OCI-LY1 (cell line): ENCODE data around the gene MRGPRF.

Experiments used
- H2AFZ ChIP-seq: fragments of 200-600 bp; sonication (generic), shearing (Covaris generic); 2 replicates; pipeline ENCODE4 v1.6.0; 2014; ENCODE audit warnings: antibody characterized with exemption, mild to moderate bottlenecking, low read length
- H3F3A ChIP-seq: fragments of 200-600 bp; sonication (generic), shearing (Covaris generic); 2 replicates; pipeline ENCODE4 v1.6.0; 2014; ENCODE audit warnings: mild to moderate bottlenecking, antibody characterized with exemption, low read length, moderate library complexity; ENCODE audit not compliant: insufficient read depth
- H3K27ac ChIP-seq: fragments of 200-600 bp; sonication (generic); 2 replicates; pipeline ENCODE4 v1.5.1; 2014; ENCODE audit warnings: low read length, mixed run types, mild to moderate bottlenecking, low read depth; ENCODE audit not compliant: poor library complexity, severe bottlenecking
- H3K27me3 ChIP-seq: fragments of 200-600 bp; sonication (generic); 2 replicates; pipeline ENCODE4 v1.6.0; 2014; ENCODE audit warnings: antibody characterized with exemption, mild to moderate bottlenecking, low read length, moderate library complexity; ENCODE audit not compliant: insufficient read depth
- H3K36me3 ChIP-seq: fragments of 200-600 bp; sonication (generic); 2 replicates; pipeline ENCODE4 v1.6.1; 2014; ENCODE audit warnings: mild to moderate bottlenecking, antibody characterized with exemption, low read length, moderate library complexity, mixed read lengths; ENCODE audit not compliant: insufficient read depth
- H3K4me1 ChIP-seq: fragments of 200-600 bp; sonication (generic); 2 replicates; pipeline ENCODE4 v1.5.1; 2014; ENCODE audit warnings: mild to moderate bottlenecking, low read length, moderate library complexity; ENCODE audit not compliant: insufficient read depth, severe bottlenecking
- H3K4me2 ChIP-seq: fragments of 200-600 bp; sonication (generic), shearing (Covaris generic); 2 replicates; pipeline ENCODE4 v1.6.1; 2014; ENCODE audit warnings: low read length
- H3K4me3 ChIP-seq: fragments of 200-600 bp; sonication (generic); 2 replicates; pipeline ENCODE4 v1.5.1; 2014; ENCODE audit warnings: low read length, low read depth, mild to moderate bottlenecking, mixed read lengths; ENCODE audit not compliant: poor library complexity, severe bottlenecking
- H3K79me2 ChIP-seq: fragments of 200-600 bp; shearing (Covaris generic); 2 replicates; pipeline ENCODE4 v1.6.1; 2016; ENCODE audit warnings: mixed run types, low read length, mixed read lengths; ENCODE audit not compliant: insufficient read depth
- H3K9ac ChIP-seq: fragments of 200-600 bp; sonication (generic), shearing (Covaris generic); 2 replicates; pipeline ENCODE4 v1.6.1; 2014; ENCODE audit warnings: mild to moderate bottlenecking, low read length, mixed read lengths
- H3K9me2 ChIP-seq: fragments of 200-600 bp; sonication (generic), shearing (Covaris generic); 2 replicates; pipeline ENCODE4 v1.6.1; 2014; ENCODE audit warnings: low read depth, mild to moderate bottlenecking, low read length, mixed read lengths
- H3K9me3 ChIP-seq: fragments of 200-600 bp; shearing (Covaris generic); 2 replicates; pipeline ENCODE4 v1.6.1; 2014; ENCODE audit warnings: low read length, mixed read lengths
- H4K20me1 ChIP-seq: fragments of 200-600 bp; sonication (generic), shearing (Covaris generic); 2 replicates; pipeline ENCODE4 v1.6.0; 2016; ENCODE audit warnings: mild to moderate bottlenecking, low read length; ENCODE audit not compliant: insufficient read depth
- CTCF ChIP-seq: fragments of 200-600 bp; sonication (generic), shearing (Covaris generic); IDR thresholded peaks from 2 replicates; pipeline ENCODE4 v1.5.1; 2017; ENCODE audit warnings: mild to moderate bottlenecking, antibody characterized with exemption, low read length, moderate library complexity, mixed read lengths
- EZH2 ChIP-seq: fragments of 200-600 bp; sonication (generic), shearing (Covaris generic); IDR thresholded peaks from 2 replicates; pipeline ENCODE4 v1.8.0; 2017; ENCODE audit warnings: borderline replicate concordance, mixed run types, mild to moderate bottlenecking, antibody characterized with exemption, low read length, moderate library complexity, mixed read lengths

The MRGPRF gene

GRCh38 chr11:68978931-68979594 lies 34.0 kb downstream of the MRGPRF start:
- H2AFZ ChIP-seq = no peak overlapping the region
- no peaks in the 10 kb centered on the region for H3K9me2 ChIP-seq
- no peaks in the 10 kb centered on the region for H3K36me3 ChIP-seq
- no peak overlapping the region for H3K9ac ChIP-seq
- H3F3A ChIP-seq = no peaks in the 10 kb centered on the region
- H3K4me1 ChIP-seq = no peaks in the 10 kb centered on the region
- H3K4me2 ChIP-seq = no peak overlapping the region
- no peaks in the 10 kb centered on the region for H3K79me2 ChIP-seq
- H4K20me1 ChIP-seq = no peaks in the 10 kb centered on the region
- H3K27me3 ChIP-seq = peaks cover 6% of the 10 kb centered on the region; the same call in 1 of the 2 replicates
- H3K9me3 ChIP-seq = no peaks in the 10 kb centered on the region
- H3K4me3 ChIP-seq = no peak overlapping the region
- no peak overlapping the region for H3K27ac ChIP-seq
- TF ChIP-seq CTCF (no peak), EZH2 (no peak)

DNA sequence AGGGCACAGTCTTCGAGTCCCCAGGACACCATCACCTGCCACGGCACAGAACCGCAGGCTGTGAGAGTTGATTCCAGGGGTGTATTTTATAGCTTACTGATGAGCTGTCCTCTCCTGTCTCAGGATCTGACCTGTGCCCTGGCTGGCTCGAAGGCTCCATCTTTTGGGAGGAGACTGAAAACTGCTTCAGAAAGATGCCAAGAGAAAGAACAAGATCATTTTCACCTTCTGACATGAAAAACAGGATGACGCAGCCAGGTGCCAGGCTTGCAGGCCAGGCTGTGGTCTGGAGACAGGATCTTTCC lies 34.5 kb downstream of the MRGPRF start:
- TF ChIP-seq CTCF = no peak
- Histone ChIP-seq H3K27ac (no peak overlapping the region), H4K20me1 (no peaks in the 10 kb centered on the region), H3K4me2 (no peak overlapping the region), H3K79me2 (no peaks in the 10 kb centered on the region), H3K9me3 (no peaks in the 10 kb centered on the region), H3K36me3 (no peaks in the 10 kb centered on the region), H3K9me2 (no peaks in the 10 kb centered on the region), H3K9ac (no peak overlapping the region), H3K27me3 (peaks cover 6% of the 10 kb centered on the region; the same call in 1 of the 2 replicates), H3K4me1 (no peaks in the 10 kb centered on the region), H3F3A (no peaks in the 10 kb centered on the region), H2AFZ (no peak overlapping the region), H3K4me3 (no peak overlapping the region)

DNA sequence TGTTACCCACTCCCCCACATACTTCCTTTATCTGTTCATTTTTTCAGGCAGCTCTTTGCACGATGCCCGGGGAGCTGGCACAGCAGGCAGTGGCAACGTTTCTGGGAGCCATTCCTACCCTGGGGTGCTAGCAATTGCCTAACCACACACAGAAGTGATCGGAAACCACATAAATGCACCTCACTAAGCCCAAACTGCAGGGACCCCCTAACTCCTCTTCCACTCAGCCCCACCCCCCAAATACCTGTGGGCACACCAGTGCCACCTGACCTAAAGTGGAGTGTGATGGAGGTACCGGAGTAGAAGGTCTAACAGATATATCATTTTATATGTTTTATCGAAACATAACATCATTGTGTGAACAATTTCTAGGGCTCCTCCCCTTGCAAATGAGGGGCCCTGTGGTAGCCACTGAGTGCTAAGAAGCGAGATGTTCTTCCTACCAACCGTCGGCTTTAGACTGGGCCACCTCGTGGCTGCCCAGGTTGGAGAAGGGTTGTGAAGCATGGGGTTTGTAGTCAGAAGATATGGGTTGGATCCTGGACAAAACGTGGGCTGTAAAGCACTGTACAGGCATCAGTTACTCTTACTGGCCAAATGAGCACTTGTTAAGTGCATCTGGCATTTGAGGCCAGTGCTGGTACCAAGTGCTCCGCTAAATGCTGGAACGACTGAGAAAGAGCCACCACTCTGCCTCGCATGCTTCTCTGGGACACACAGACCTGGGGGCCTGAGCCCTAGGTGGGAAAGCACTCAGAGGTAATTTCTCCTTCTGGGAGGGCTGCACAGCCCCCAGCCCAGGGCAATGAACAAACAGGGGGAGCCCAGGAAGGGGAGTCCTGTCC lies 35.0 kb downstream of the MRGPRF start:
- H3K4me3 ChIP-seq = no peak overlapping the region

More for the DNA sequence above, 35.0 kb downstream of the MRGPRF start:
- H3K4me1 ChIP-seq = no peaks in the 10 kb centered on the region
- no peaks in the 10 kb centered on the region for H3K79me2 ChIP-seq
- H3K9me2 ChIP-seq = no peaks in the 10 kb centered on the region
- peaks cover 6% of the 10 kb centered on the region; the same call in 1 of the 2 replicates for H3K27me3 ChIP-seq
- no peaks in the 10 kb centered on the region for H3K9me3 ChIP-seq
- H2AFZ ChIP-seq = no peak overlapping the region
- no peak overlapping the region for H3K4me2 ChIP-seq
- no peaks in the 10 kb centered on the region for H3F3A ChIP-seq
- TF ChIP-seq EZH2 = no peak
- TF ChIP-seq CTCF = no peak
- no peaks in the 10 kb centered on the region for H3K36me3 ChIP-seq
- H3K27ac ChIP-seq = no peak overlapping the region
- no peaks in the 10 kb centered on the region for H4K20me1 ChIP-seq
- H3K9ac ChIP-seq = no peak overlapping the region
